ENCODE results near the gene BDNF.

The BDNF gene

GRCh38 chr11:27697679-27698275, 2.5 kb downstream of the BDNF start:
- Histone ChIP-seq H3K4me1 (ENCODE audit: insufficient read depth, low read length, poor library complexity, severe bottlenecking) (no peaks in the 10 kb centered on the region), H3F3A (ENCODE audit: low read depth) (no peaks in the 10 kb centered on the region), H4K20me1 (ENCODE audit: insufficient read depth, low read length, poor library complexity, severe bottlenecking) (no peaks in the 10 kb centered on the region), H3K79me2 (ENCODE audit: insufficient read depth, low read length) (no peaks in the 10 kb centered on the region), H3K9ac (ENCODE audit: low read depth, low read length, poor library complexity, severe bottlenecking) (no peak overlapping the region), H3K9me3 (ENCODE audit: insufficient read depth, low read depth, low read length) (no peaks in the 10 kb centered on the region), H3K4me2 (ENCODE audit: low read depth, low read length, poor library complexity, severe bottlenecking) (no peak overlapping the region), H3K9me2 (replicated peaks; ENCODE audit: low read depth, low read length) (no peaks in the 10 kb centered on the region), H3K36me3 (ENCODE audit: insufficient read depth, low read length) (no peaks in the 10 kb centered on the region), H3K27me3 (ENCODE audit: insufficient read depth, low read length, poor library complexity, severe bottlenecking) (no peaks in the 10 kb centered on the region), H3K4me3 (ENCODE audit: low read length, poor library complexity, severe bottlenecking) (no peak overlapping the region), H2AFZ (ENCODE audit: low read length) (no peak overlapping the region)
- TF ChIP-seq EZH2phosphoT487 (IDR thresholded peaks at IDR 0.05; ENCODE audit: borderline replicate concordance) (no peak), CTCF (conservative IDR thresholded peaks at IDR 0.05; ENCODE audit: low read length) (no peak)

DNA sequence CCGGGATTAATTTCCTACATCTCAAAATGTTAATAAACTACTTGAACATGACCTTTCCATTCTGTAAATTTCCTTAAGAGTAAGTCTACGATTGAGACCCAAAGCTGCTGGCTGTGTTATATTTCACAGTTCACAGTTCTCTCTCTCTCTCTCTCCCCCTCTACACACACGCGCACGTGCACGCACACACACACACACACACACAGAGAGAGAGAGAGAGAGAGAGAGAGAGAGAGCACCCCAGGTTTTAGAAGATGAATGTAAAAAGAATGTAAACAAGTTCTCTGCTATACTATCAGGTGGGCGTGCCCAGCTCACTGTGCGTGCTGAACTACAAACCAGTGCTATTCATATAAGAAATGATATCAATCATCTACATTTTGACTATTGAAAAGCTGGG, 3.3 kb downstream of the BDNF start:
- H3K36me3 ChIP-seq (ENCODE audit: insufficient read depth, low read length) = no peaks in the 10 kb centered on the region
- H3K9ac ChIP-seq (ENCODE audit: low read depth, low read length, poor library complexity, severe bottlenecking) = no peak overlapping the region
- H3K9me2 ChIP-seq (replicated peaks; ENCODE audit: low read depth, low read length) = no peaks in the 10 kb centered on the region
- H4K20me1 ChIP-seq (ENCODE audit: insufficient read depth, low read length, poor library complexity, severe bottlenecking) = no peaks in the 10 kb centered on the region
- H3K4me1 ChIP-seq (ENCODE audit: insufficient read depth, low read length, poor library complexity, severe bottlenecking) = no peaks in the 10 kb centered on the region
- H3K79me2 ChIP-seq (ENCODE audit: insufficient read depth, low read length) = no peaks in the 10 kb centered on the region
- TF ChIP-seq CTCF (conservative IDR thresholded peaks at IDR 0.05; ENCODE audit: low read length) (no peak), EZH2phosphoT487 (IDR thresholded peaks at IDR 0.05; ENCODE audit: borderline replicate concordance) (no peak)
- H3K27me3 ChIP-seq (ENCODE audit: insufficient read depth, low read length, poor library complexity, severe bottlenecking) = no peaks in the 10 kb centered on the region
- H3K9me3 ChIP-seq (ENCODE audit: insufficient read depth, low read depth, low read length) = no peaks in the 10 kb centered on the region
- no peak overlapping the region for H3K4me2 ChIP-seq (ENCODE audit: low read depth, low read length, poor library complexity, severe bottlenecking)
- no peaks in the 10 kb centered on the region for H3F3A ChIP-seq (ENCODE audit: low read depth)
- no peak overlapping the region for H3K4me3 ChIP-seq (ENCODE audit: low read length, poor library complexity, severe bottlenecking)
- no peak overlapping the region for H2AFZ ChIP-seq (ENCODE audit: low read length)

DNA sequence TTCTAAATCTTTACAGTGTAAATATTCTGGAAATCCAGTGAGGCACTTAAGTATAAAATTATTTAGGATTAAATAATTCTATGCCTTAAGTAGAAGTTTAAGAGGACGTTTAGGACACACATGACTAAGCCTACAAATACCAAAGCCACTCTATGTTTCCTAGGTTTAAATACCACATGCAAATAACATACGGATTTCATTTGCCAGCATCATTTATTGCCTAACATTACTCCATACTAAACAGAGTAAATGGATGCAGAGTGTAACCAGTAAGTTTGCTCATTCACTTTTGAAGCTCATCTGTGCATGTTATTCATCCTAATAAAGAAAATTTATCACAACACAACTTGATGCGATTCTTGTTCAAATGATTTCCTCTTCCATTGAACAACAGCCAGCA, 4.1 kb downstream of the BDNF start:
- Histone ChIP-seq H3K4me1 (ENCODE audit: insufficient read depth, low read length, poor library complexity, severe bottlenecking) (no peaks in the 10 kb centered on the region), H3K4me3 (ENCODE audit: low read length, poor library complexity, severe bottlenecking) (no peak overlapping the region), H3K9ac (ENCODE audit: low read depth, low read length, poor library complexity, severe bottlenecking) (no peak overlapping the region), H3K9me2 (replicated peaks; ENCODE audit: low read depth, low read length) (no peaks in the 10 kb centered on the region), H3F3A (ENCODE audit: low read depth) (no peaks in the 10 kb centered on the region), H3K9me3 (ENCODE audit: insufficient read depth, low read depth, low read length) (no peaks in the 10 kb centered on the region), H3K36me3 (ENCODE audit: insufficient read depth, low read length) (no peaks in the 10 kb centered on the region), H3K27me3 (ENCODE audit: insufficient read depth, low read length, poor library complexity, severe bottlenecking) (no peaks in the 10 kb centered on the region), H3K79me2 (ENCODE audit: insufficient read depth, low read length) (no peaks in the 10 kb centered on the region), H3K4me2 (ENCODE audit: low read depth, low read length, poor library complexity, severe bottlenecking) (no peak overlapping the region), H4K20me1 (ENCODE audit: insufficient read depth, low read length, poor library complexity, severe bottlenecking) (no peaks in the 10 kb centered on the region), H2AFZ (ENCODE audit: low read length) (no peak overlapping the region)
- TF ChIP-seq CTCF (conservative IDR thresholded peaks at IDR 0.05; ENCODE audit: low read length) (no peak), EZH2phosphoT487 (IDR thresholded peaks at IDR 0.05; ENCODE audit: borderline replicate concordance) (no peak)
